GM18519 (cell line): ENCODE measurements around the gene MYO5B.
"Not testable (repeated sequence)": the region's sequence is repeated elsewhere in the genome, so short reads cannot be mapped to it uniquely, and the experiment has no call there.

Experiments
- ATAC-seq: cut with Tn5 transposase; IDR thresholded peaks from one replicate; pipeline ENCODE4 v1.9.1; 2021; ENCODE audit warnings: mild to moderate bottlenecking, moderate library complexity; ENCODE audit not compliant: unreplicated experiment, low FRiP score

The MYO5B gene

GRCh38 chr18:50194631-50195532 is at the start of gene MYO5B:
Gene MYO5B (minus strand): TSS chr18:50195147. CDS start chr18:50194793, 354 bp downstream.
- ATAC-seq: peak; percentile 74

GRCh38 chr18:50241768-50242167 is 46.8 kb upstream of the MYO5B start:
- not testable (repeated sequence) for ATAC-seq

GRCh38 chr18:50240080-50240563 is 45.2 kb upstream of the MYO5B start:
- no peak for ATAC-seq

GRCh38 chr18:50232419-50232818 is 37.5 kb upstream of the MYO5B start:
- no peak for ATAC-seq

GRCh38 chr18:50231621-50232020 is 36.7 kb upstream of the MYO5B start:
- no peak for ATAC-seq

- not testable (repeated sequence) for ATAC-seq
These were observed 25.3 kb upstream of the MYO5B start for GRCh38 chr18:50220249-50220648.

GRCh38 chr18:50218432-50219197 is 23.7 kb upstream of the MYO5B start:
- ATAC-seq: no peak

- ATAC-seq: no peak
These were observed 14.4 kb upstream of the MYO5B start for GRCh38 chr18:50209311-50209710.

GRCh38 chr18:50207722-50208121 is 12.8 kb upstream of the MYO5B start:
- no peak for ATAC-seq

GRCh38 chr18:50203801-50204604 is 9.1 kb upstream of the MYO5B start:
- no peak for ATAC-seq

GRCh38 chr18:50201476-50202018 is 6.6 kb upstream of the MYO5B start:
- no peak for ATAC-seq

GRCh38 chr18:50199921-50200320 is 5.0 kb upstream of the MYO5B start:
- no peak for ATAC-seq

- no peak for ATAC-seq
These were observed 4.5 kb upstream of the MYO5B start for GRCh38 chr18:50199346-50199855.

- ATAC-seq: no peak
These were observed 1.3 kb upstream of the MYO5B start for GRCh38 chr18:50196261-50196660.

- no peak for ATAC-seq
These were observed 742 bp upstream of the MYO5B start for GRCh38 chr18:50195689-50196088.

GRCh38 chr18:50193796-50194630 is 934 bp downstream of the MYO5B start:
- ATAC-seq: no peak

GRCh38 chr18:50192995-50193795 is 1.8 kb downstream of the MYO5B start:
- no peak for ATAC-seq

GRCh38 chr18:50190926-50191325 is 4.0 kb downstream of the MYO5B start:
- ATAC-seq: no peak
